Spleen (tissue), 11 donors: Measurements from ENCODE around the gene PLCZ1. TPM values are rescaled to one million over a fixed set of nuclear protein-coding genes. Genes with fewer than 3 reads are reported as not detected.

ENCODE experiments used
- DNase-seq: peaks from one replicate; pipeline ENCODE4 v3.0.0-alpha.2; 2020
- H3K27ac ChIP-seq, 8 donors: fragments of 200-600 bp; sonication (generic) in 7 of 8; 1 replicate in 4 of 8; 2 replicates in 4 of 8; pipeline versions ENCODE4 v1.5.0 to v1.8.0; 2016 to 2021; ENCODE audit warnings: inconsistent platforms in 4 of 8, mild to moderate bottlenecking in 4 of 8, moderate library complexity in 1 of 8
- H3K27me3 ChIP-seq, 7 donors: fragments of 200-600 bp; sonication (generic) in 6 of 7; replicated peaks in 1 of 7; 1 replicate in 4 of 7; 2 replicates in 3 of 7; pipeline versions ENCODE4 v1.5.0 to v1.8.0; 2016 to 2021; ENCODE audit warnings: inconsistent platforms in 3 of 7, mild to moderate bottlenecking in 1 of 7
- H3K36me3 ChIP-seq, 6 donors: fragments of 200-600 bp; sonication (generic) in 5 of 6; 1 replicate in 4 of 6; 2 replicates in 2 of 6; pipeline versions ENCODE4 v1.5.0 to v1.8.0; 2016 to 2021; ENCODE audit warnings: inconsistent platforms in 2 of 6
- H3K4me1 ChIP-seq, 6 donors: fragments of 200-600 bp; sonication (generic) in 5 of 6; 1 replicate in 3 of 6; 2 replicates in 3 of 6; pipeline versions ENCODE4 v1.5.0 to v1.8.0; 2016 to 2021; ENCODE audit warnings: inconsistent platforms in 3 of 6
- H3K4me3 ChIP-seq, 8 donors: fragments of 200-600 bp; sonication (generic) in 7 of 8; 1 replicate in 4 of 8; 2 replicates in 4 of 8; pipeline versions ENCODE4 v1.5.0 to v1.8.0; 2016 to 2021; ENCODE audit warnings: inconsistent platforms in 4 of 8, mild to moderate bottlenecking in 4 of 8, moderate library complexity in 2 of 8
- H3K9me3 ChIP-seq, 8 donors: fragments of 200-600 bp; sonication (generic) in 7 of 8; 1 replicate in 4 of 8; 2 replicates in 4 of 8; pipeline versions ENCODE4 v1.5.0 to v1.8.0; 2016 to 2021; ENCODE audit warnings: inconsistent platforms in 4 of 8
- CTCF ChIP-seq, 11 experiments: fragments of 200-600 bp in 7 of 11; fragments of 450-650 bp in 4 of 11; sonication (generic) in 4 of 11; IDR thresholded peaks in 8 of 11; conservative IDR thresholded peaks in 3 of 11; 1 replicate in 7 of 11; 2 replicates in 4 of 11; pipeline versions ENCODE4 v1.4.0 to v1.8.0; 2016 to 2021; ENCODE audit warnings: antibody characterized with exemption in 11 of 11, inconsistent platforms in 4 of 11, mild to moderate bottlenecking in 1 of 11
- POLR2A ChIP-seq, 3 donors: fragments of 450-650 bp; IDR thresholded peaks; one replicate each; pipeline ENCODE4 v1.5.1; 2017; ENCODE audit warnings: antibody characterized with exemption in 3 of 3, mild to moderate bottlenecking in 1 of 3
- POLR2AphosphoS5 ChIP-seq, 3 donors: sonication (generic); formaldehyde crosslinking; IDR thresholded peaks; one replicate each; pipeline ENCODE4 v1.5.1; 2017; ENCODE audit warnings: antibody characterized with exemption in 3 of 3
- WGBS, 5 donors: extraction: QIAGEN DNeasy Blood & Tissue Kit in 3 of 5; methylation state at CpG; one replicate each; pipeline versions ENCODE4 v1.1.5 to v1.1.7; 2013 to 2018; 5-methylcytosine and 5-hydroxymethylcytosine counted together
- intact Hi-C: fragments of 100-400 bp; cut with DNase I; formaldehyde crosslinking; loops from one replicate; pipeline ENCODE4 v1.15.0; 2023; ENCODE audit warnings: low total_unique reads
- polyA plus RNA-seq, 3 donors: library from polyadenylated mRNA; stranded (reverse); fragments of 200-250 nt; gene quantifications; one replicate each; pipeline ENCODE4 v1.2.1, GENCODE V29; 2013
- total RNA-seq, 7 donors: library from RNA; depleted of rRNA in 3 of 7; stranded (reverse); fragments of >200 nt in 3 of 7; fragmentation: NEBNext Ultra II Directional in 4 of 7; extraction: Animal tissue kit (Norgen Biotek cat#: 25700) in 4 of 7; gene quantifications; one replicate each; pipeline versions ENCODE4 v1.1.0 to v1.2.1, GENCODE V29; 2016 to 2021
- donor health status: healthy with polysubstance abuse.
- donor health status: DM: no; HTN: no; CAD: no; lungs with moderate emphysema.
- donor health status: DM: no; HTN: no; CAD: no.
- donor health status: Bipolar disorder and iron deficiency.
- donor health status: healthy.
- donor health status: DM: no; HTN: no; CAD: no.
- donor health status: DM: yes; HTN: yes; CAD: no.

The PLCZ1 gene
- total and polyA plus RNA-seq, 10 donors = not detected

- Histone ChIP-seq H3K36me3 (no peaks in the 10 kb centered on the region), H3K9me3 (no peaks in the 10 kb centered on the region), H3K27ac (no peak overlapping the region), H3K4me1 (no peaks in the 10 kb centered on the region), H3K27me3 (no peaks in the 10 kb centered on the region), H3K4me3 (no peak overlapping the region)
- intact Hi-C loops = no loop called here
- 56 to 89% (median 84%) methylated on average over 3 of the region's 3 CpGs for WGBS, 5 donors
- TF ChIP-seq CTCF (IDR thresholded peaks at IDR 0.05 in 8 of 11, conservative IDR thresholded peaks at IDR 0.05 in 3 of 11) (no peak), POLR2A (IDR thresholded peaks at IDR 0.05) (no peak), POLR2AphosphoS5 (IDR thresholded peaks at IDR 0.05) (no peak)
- no peak for DNase-seq
Measured at GRCh38 chr12:18719922-18720510, 17.8 kb downstream of the PLCZ1 start.

GRCh38 chr12:18718462-18718861, 19.4 kb downstream of the PLCZ1 start:
- H3K27me3 ChIP-seq = no peaks in the 10 kb centered on the region
- TF ChIP-seq POLR2AphosphoS5 (IDR thresholded peaks at IDR 0.05) (no peak), POLR2A (IDR thresholded peaks at IDR 0.05) (no peak), CTCF (IDR thresholded peaks at IDR 0.05 in 8 of 11, conservative IDR thresholded peaks at IDR 0.05 in 3 of 11) (no peak)
- DNase-seq = no peak
- H3K27ac ChIP-seq = no peak overlapping the region
- H3K4me3 ChIP-seq = no peak overlapping the region
- no peaks in the 10 kb centered on the region for H3K9me3 ChIP-seq
- H3K4me1 ChIP-seq = no peaks in the 10 kb centered on the region
- no peaks in the 10 kb centered on the region for H3K36me3 ChIP-seq
- intact Hi-C loops = no loop called here

GRCh38 chr12:18716236-18716635, 21.6 kb downstream of the PLCZ1 start:
- no peak overlapping the region for H3K27ac ChIP-seq
- intact Hi-C loops = no loop called here
- TF ChIP-seq CTCF (IDR thresholded peaks at IDR 0.05 in 8 of 11, conservative IDR thresholded peaks at IDR 0.05 in 3 of 11) (no peak), POLR2AphosphoS5 (IDR thresholded peaks at IDR 0.05) (no peak), POLR2A (IDR thresholded peaks at IDR 0.05) (no peak)
- no peak for DNase-seq
- no peak overlapping the region for H3K4me3 ChIP-seq
- H3K9me3 ChIP-seq = no peaks in the 10 kb centered on the region
- H3K27me3 ChIP-seq = no peaks in the 10 kb centered on the region
- no peaks in the 10 kb centered on the region for H3K36me3 ChIP-seq
- WGBS, 5 donors = 78 to 98% (median 90%) methylated on average over 1 of the region's 1 CpG
- H3K4me1 ChIP-seq = no peaks in the 10 kb centered on the region

GRCh38 chr12:18706798-18707197, 31.0 kb downstream of the PLCZ1 start:
- TF ChIP-seq POLR2A (IDR thresholded peaks at IDR 0.05) (no peak), CTCF (IDR thresholded peaks at IDR 0.05 in 8 of 11, conservative IDR thresholded peaks at IDR 0.05 in 3 of 11) (no peak), POLR2AphosphoS5 (IDR thresholded peaks at IDR 0.05) (no peak)
- no peak overlapping the region for H3K4me3 ChIP-seq
- no peak overlapping the region for H3K27ac ChIP-seq
- no peaks in the 10 kb centered on the region for H3K36me3 ChIP-seq
- no peak for DNase-seq
- WGBS, 5 donors = 90 to 100% (median 96%) methylated on average over 1 of the region's 1 CpG
- no peaks in the 10 kb centered on the region for H3K4me1 ChIP-seq
- H3K9me3 ChIP-seq = peaks cover 0 to 35% (median 15%) of the 10 kb centered on the region in 8 donors
- no peaks in the 10 kb centered on the region for H3K27me3 ChIP-seq
- intact Hi-C loops = no loop called here
